HCT116 (cell line): ENCODE results near the gene HEATR5A. TPM values are rescaled to one million over a fixed set of nuclear protein-coding genes. Genes with fewer than 3 reads are reported as not detected.

ENCODE experiments used
- ATAC-seq: fragments of 200-7000 bp; cut with Tn5 transposase; 2 replicates; pipeline ENCODE4 v1.9.1; 2020; ENCODE audit warnings: mild to moderate bottlenecking, moderate library complexity
- BruUV-seq: library from RNA; stranded (reverse); fragments of 400-500 nt; replicated peaks from 2 replicates; lab custom pipeline; 2021; lab: Mats Ljungman, UMichigan
- CTCF ChIA-PET: fragments of 300-600 bp; sonication (Branson Sonifier 250); formaldehyde crosslinking; loops from one replicate; lab custom pipeline; 2021; ENCODE audit warnings: antibody characterized with exemption; lab: Charles Lee
- POLR2A ChIA-PET: fragments of 300-600, 350-600 bp; sonication (Branson Sonifier 250); formaldehyde crosslinking; loops from one replicate; lab custom pipeline; 2021; ENCODE audit warnings: antibody characterized with exemption; lab: Charles Lee
- RAD21 ChIA-PET, 2 experiments: fragments of 300-600 bp; sonication (Branson Sonifier 250); formaldehyde crosslinking; loops; one replicate each; lab custom pipeline; 2023; ENCODE audit warnings: low total read pairs in 2 of 2; ENCODE audit not compliant: uncharacterized antibody in 2 of 2, unreplicated experiment in 2 of 2, low non-redundant PET in 1 of 2; lab: Charles Lee
- DNase-seq: peaks from one replicate; pipeline ENCODE4 v3.0.0-alpha.2; 2010; ENCODE audit warnings: low read depth, low spot score
- H2AFZ ChIP-seq: fragments of 200-600 bp; shearing (Covaris generic), sonication (generic); 2 replicates; pipeline ENCODE4 v1.6.1; 2017; ENCODE audit warnings: low read depth, mixed run types, mixed read lengths, antibody characterized with exemption, low read length; ENCODE audit not compliant: poor library complexity, severe bottlenecking
- H3K27ac ChIP-seq: 2 replicates; pipeline ENCODE4 v1.5.1; 2012; ENCODE audit warnings: low read depth, low read length
- H3K27me3 ChIP-seq: fragments of 200-600 bp; sonication (generic); 2 replicates; pipeline ENCODE4 v1.6.1; 2016; ENCODE audit warnings: mixed run types, low read length, mixed read lengths; ENCODE audit not compliant: insufficient read depth
- H3K36me3 ChIP-seq, 2 experiments: fragments of 200-500 bp in 1 of 2; fragments of 200-600 bp in 1 of 2; sonication (Bioruptor generic) in 1 of 2; sonication (generic) in 1 of 2; 2 replicates each; pipeline versions ENCODE4 v1.5.1 to v1.6.1; 2014 to 2016; ENCODE audit warnings: low read length in 2 of 2, inconsistent platforms in 1 of 2, mixed read lengths in 1 of 2, mixed run types in 1 of 2; ENCODE audit not compliant: insufficient read depth in 2 of 2, control insufficient read depth in 1 of 2
- H3K4me1 ChIP-seq, 2 experiments: fragments of 200-600 bp in 1 of 2; sonication (generic) in 1 of 2; 2 replicates each; pipeline versions ENCODE4 v1.5.1 to v1.6.1; 2012 to 2017; ENCODE audit warnings: low read length in 2 of 2, inconsistent platforms in 1 of 2, mild to moderate bottlenecking in 1 of 2, mixed read lengths in 1 of 2, mixed run types in 1 of 2, moderate library complexity in 1 of 2; ENCODE audit not compliant: insufficient read depth in 2 of 2, control insufficient read depth in 1 of 2
- H3K4me2 ChIP-seq: fragments of 200-600 bp; sonication (generic); 2 replicates; pipeline ENCODE4 v1.6.1; 2017; ENCODE audit warnings: mixed run types, low read length, mixed read lengths
- H3K4me3 ChIP-seq, 2 experiments: fragments of 200-600 bp in 1 of 2; sonication (generic) in 1 of 2; replicated peaks in 1 of 2; 2 replicates each; pipeline ENCODE4 v1.5.1; 2011 to 2016; ENCODE audit warnings: low read length in 2 of 2, control low read depth in 1 of 2, low read depth in 1 of 2, mild to moderate bottlenecking in 1 of 2, mixed read lengths in 1 of 2, mixed run types in 1 of 2
- H3K79me2 ChIP-seq: fragments of 200-600 bp; sonication (generic); 2 replicates; pipeline ENCODE4 v1.6.1; 2017; ENCODE audit warnings: mild to moderate bottlenecking, mixed run types, low read length, moderate library complexity, mixed read lengths; ENCODE audit not compliant: insufficient read depth
- H3K9ac ChIP-seq: fragments of 200-600 bp; sonication (generic); 2 replicates; pipeline ENCODE4 v1.6.1; 2016; ENCODE audit warnings: low read length, mixed read lengths
- H3K9me2 ChIP-seq: fragments of 200-600 bp; sonication (generic), shearing (Covaris generic); 2 replicates; pipeline ENCODE4 v1.6.1; 2017; ENCODE audit warnings: mixed run types, mild to moderate bottlenecking, moderate library complexity; ENCODE audit not compliant: insufficient read depth
- H3K9me3 ChIP-seq, 2 experiments: fragments of 200-500 bp in 1 of 2; fragments of 200-600 bp in 1 of 2; sonication (Bioruptor generic) in 1 of 2; sonication (generic) in 1 of 2; 2 replicates each; pipeline ENCODE4 v1.6.1; 2014 to 2017; ENCODE audit warnings: low read length in 2 of 2, mixed read lengths in 2 of 2, inconsistent platforms in 1 of 2, low read depth in 1 of 2, mild to moderate bottlenecking in 1 of 2, mixed run types in 1 of 2, moderate library complexity in 1 of 2; ENCODE audit not compliant: control insufficient read depth in 1 of 2, insufficient read depth in 1 of 2
- H4K20me1 ChIP-seq: fragments of 200-600 bp; sonication (generic), shearing (Covaris generic); 2 replicates; pipeline ENCODE4 v1.6.1; 2017; ENCODE audit warnings: mixed run types, mild to moderate bottlenecking, moderate library complexity; ENCODE audit not compliant: insufficient read depth
- ATF3 ChIP-seq: IDR thresholded peaks from 2 replicates; pipeline ENCODE4 v1.6.1; 2012
- CBX3 ChIP-seq: IDR thresholded peaks from 2 replicates; pipeline ENCODE4 v1.6.1; 2012; ENCODE audit warnings: low read depth
- CEBPB ChIP-seq: IDR thresholded peaks from 2 replicates; pipeline ENCODE4 v1.6.1; 2012; ENCODE audit warnings: low read depth
- EGR1 ChIP-seq: IDR thresholded peaks from 2 replicates; pipeline ENCODE4 v1.6.1; 2012; ENCODE audit warnings: low read depth
- EZH2phosphoT487 ChIP-seq: fragments of 200-600 bp; IDR thresholded peaks from 2 replicates; pipeline ENCODE4 v1.6.1; 2018; ENCODE audit warnings: antibody characterized with exemption, borderline replicate concordance
- FOSL1 ChIP-seq: IDR thresholded peaks from 2 replicates; pipeline ENCODE4 v1.6.1; 2012; ENCODE audit warnings: low read depth
- JUND ChIP-seq: IDR thresholded peaks from 2 replicates; pipeline ENCODE4 v1.6.1; 2012
- MAX ChIP-seq: IDR thresholded peaks from 2 replicates; pipeline ENCODE4 v1.6.1; 2012
- POLR2A ChIP-seq: IDR thresholded peaks from 2 replicates; pipeline ENCODE4 v1.7.0; 2011; ENCODE audit warnings: borderline replicate concordance; ENCODE audit not compliant: insufficient read depth, insufficient read length; ENCODE audit errors: extremely low read depth
- POLR2AphosphoS5 ChIP-seq: IDR thresholded peaks from 2 replicates; pipeline ENCODE4 v1.6.1; 2011; ENCODE audit warnings: mild to moderate bottlenecking, low read depth, low read length, moderate library complexity
- RAD21 ChIP-seq: IDR thresholded peaks from 2 replicates; pipeline ENCODE4 v1.6.1; 2012; ENCODE audit warnings: low read depth, mild to moderate bottlenecking
- REST ChIP-seq: IDR thresholded peaks from 2 replicates; pipeline ENCODE4 v1.6.1; 2012; ENCODE audit warnings: low read depth
- SIN3A ChIP-seq: IDR thresholded peaks from 2 replicates; pipeline ENCODE4 v1.6.1; 2012; ENCODE audit warnings: low read depth
- SP1 ChIP-seq: IDR thresholded peaks from 2 replicates; pipeline ENCODE4 v1.6.1; 2012; ENCODE audit warnings: low read depth
- TCF7L2 ChIP-seq: IDR thresholded peaks from 2 replicates; pipeline ENCODE4 v1.7.0; 2011; ENCODE audit warnings: borderline replicate concordance, inconsistent platforms; ENCODE audit not compliant: insufficient read depth, insufficient read length; ENCODE audit errors: extremely low read depth
- YY1 ChIP-seq: IDR thresholded peaks from 2 replicates; pipeline ENCODE4 v1.6.1; 2011; ENCODE audit warnings: low read length, low read depth, moderate library complexity, mild to moderate bottlenecking; ENCODE audit not compliant: insufficient replicate concordance; ENCODE audit errors: extremely low read depth
- ZFX ChIP-seq: fragments of 450-650 bp; IDR thresholded peaks from 2 replicates; pipeline ENCODE4 v1.6.1; 2017
- ZNF274 ChIP-seq: fragments of 200-500 bp; sonication (Bioruptor generic); IDR thresholded peaks from 2 replicates; pipeline ENCODE4 v1.6.1; 2014; ENCODE audit warnings: mild to moderate bottlenecking, low read depth, low read length, inconsistent platforms
- intact Hi-C: fragments of 100-400 bp; cut with micrococcal nuclease; formaldehyde crosslinking; loops from 2 replicates; pipeline ENCODE4 v1.10.0; 2022
- total RNA-seq: library from RNA; stranded (reverse); gene quantifications from one replicate; pipeline ENCODE4 v1.2.1, GENCODE V29; 2021; ENCODE audit not compliant: unreplicated experiment

HEATR5A gene
- total RNA-seq, 1 experiment from 2014 or later: 20.9 TPM

GRCh38 chr14:31280132-31280870, 140.0 kb downstream of the HEATR5A start:
- H3K4me1 ChIP-seq: no peaks in the 10 kb centered on the region
- no peak overlapping the region for H3K27ac ChIP-seq
- H4K20me1 ChIP-seq: no peaks in the 10 kb centered on the region
- RAD21 ChIA-PET: no interaction called here
- POLR2A ChIA-PET: no interaction called here
- no peaks in the 10 kb centered on the region for H3K27me3 ChIP-seq
- no peaks in the 10 kb centered on the region for H3K9me2 ChIP-seq
- no peak overlapping the region for H3K4me2 ChIP-seq
- no peak for ATAC-seq
- intact Hi-C loops: no loop called here
- CTCF ChIA-PET: no interaction called here
- no peak for DNase-seq
- no peaks in the 10 kb centered on the region for H3K36me3 ChIP-seq
- TF ChIP-seq SIN3A: no peak
- no peak for TF ChIP-seq ATF3
- no peak for TF ChIP-seq EZH2phosphoT487
- TF ChIP-seq YY1: no peak
- TF ChIP-seq POLR2A: no peak
- no peak for TF ChIP-seq ZNF274
- no peak for TF ChIP-seq SP1
- no peak for TF ChIP-seq CEBPB
- TF ChIP-seq TCF7L2: no peak
- TF ChIP-seq FOSL1: no peak
- no peak for TF ChIP-seq JUND
- no peak for TF ChIP-seq RAD21
- TF ChIP-seq ZFX: no peak
- TF ChIP-seq EGR1: no peak
- no peak for TF ChIP-seq MAX
- TF ChIP-seq CBX3: no peak
- no peak for TF ChIP-seq REST
- no peak for TF ChIP-seq POLR2AphosphoS5
- H3K9ac ChIP-seq: no peak overlapping the region
- no TSS peak for BruUV-seq
- no peaks in the 10 kb centered on the region for H3K79me2 ChIP-seq
- no peaks in the 10 kb centered on the region; a peak in 2 of 4 replicates for H3K9me3 ChIP-seq
- no peak overlapping the region for H2AFZ ChIP-seq
- no peak overlapping the region for H3K4me3 ChIP-seq
